CD14-positive monocyte (primary cell): ENCODE results near the gene VTN. TPM values are rescaled to one million over a fixed set of nuclear protein-coding genes. Genes with fewer than 3 reads are reported as not detected.

ENCODE experiments used
- DNase-seq, 3 donors: peaks; one replicate each; pipeline ENCODE4 v3.0.0-alpha.2; 2011 to 2022
- H2AFZ ChIP-seq: 2 replicates; pipeline ENCODE4 v1.6.0; 2012; ENCODE audit warnings: mild to moderate bottlenecking, low read depth, low read length, inconsistent platforms; ENCODE audit not compliant: insufficient read depth, poor library complexity, severe bottlenecking
- H3K27ac ChIP-seq, 2 donors: 1 replicate in 1 of 2; 2 replicates in 1 of 2; pipeline ENCODE4 v1.5.1; 2012 to 2013; ENCODE audit warnings: low read length in 2 of 2, control low read depth in 1 of 2, inconsistent platforms in 1 of 2, low read depth in 1 of 2, mild to moderate bottlenecking in 1 of 2
- H3K27me3 ChIP-seq, 2 donors: one replicate each; pipeline versions ENCODE4 v1.6.0 to v1.6.1; 2011 to 2013; ENCODE audit warnings: low read length in 2 of 2; ENCODE audit not compliant: control insufficient read depth in 2 of 2, insufficient read depth in 2 of 2
- H3K36me3 ChIP-seq, 2 donors: replicated peaks in 1 of 2; 1 replicate in 1 of 2; 2 replicates in 1 of 2; pipeline versions ENCODE4 v1.5.1 to v1.6.1; 2012 to 2013; ENCODE audit warnings: low read length in 2 of 2, control low read depth in 1 of 2, inconsistent platforms in 1 of 2, mild to moderate bottlenecking in 1 of 2; ENCODE audit not compliant: insufficient read depth in 2 of 2, control insufficient read depth in 1 of 2
- H3K4me1 ChIP-seq, 2 donors: 1 replicate in 1 of 2; 2 replicates in 1 of 2; pipeline versions ENCODE4 v1.5.1 to v1.6.1; 2012 to 2013; ENCODE audit warnings: low read length in 2 of 2, control low read depth in 1 of 2, inconsistent platforms in 1 of 2, mild to moderate bottlenecking in 1 of 2, moderate library complexity in 1 of 2; ENCODE audit not compliant: insufficient read depth in 2 of 2, control insufficient read depth in 1 of 2
- H3K4me2 ChIP-seq: replicated peaks from 2 replicates; pipeline ENCODE3; 2012; ENCODE audit warnings: low read length, moderate library complexity, mild to moderate bottlenecking; ENCODE audit not compliant: poor library complexity, severe bottlenecking; ENCODE audit errors: extremely low read depth
- H3K4me3 ChIP-seq, 3 experiments: fragments of 200-600 bp in 1 of 3; sonication (generic) in 1 of 3; replicated peaks in 1 of 3; 1 replicate in 2 of 3; 2 replicates in 1 of 3; pipeline ENCODE4 v1.5.1; 2011 to 2013; ENCODE audit warnings: low read length in 3 of 3, mild to moderate bottlenecking in 3 of 3, control low read depth in 2 of 3, low read depth in 2 of 3, inconsistent platforms in 1 of 3, moderate library complexity in 1 of 3
- H3K79me2 ChIP-seq: 2 replicates; pipeline ENCODE4 v1.6.0; 2012; ENCODE audit warnings: mild to moderate bottlenecking, control low read depth, inconsistent platforms, low read length, moderate library complexity; ENCODE audit not compliant: insufficient read depth
- H3K9ac ChIP-seq: 2 replicates; pipeline ENCODE4 v1.6.0; 2017; ENCODE audit warnings: low read length, mild to moderate bottlenecking; ENCODE audit not compliant: insufficient read depth, poor library complexity, severe bottlenecking
- H3K9me3 ChIP-seq, 2 donors: replicated peaks in 1 of 2; 1 replicate in 1 of 2; 2 replicates in 1 of 2; pipeline versions ENCODE4 v1.5.1 to v1.6.1; 2012 to 2013; ENCODE audit warnings: low read length in 2 of 2, control low read depth in 1 of 2; ENCODE audit not compliant: control insufficient read depth in 1 of 2, insufficient read depth in 1 of 2
- H4K20me1 ChIP-seq: 2 replicates; pipeline ENCODE4 v1.6.0; 2012; ENCODE audit warnings: mild to moderate bottlenecking, low read length, control low read depth, moderate library complexity; ENCODE audit not compliant: insufficient read depth
- H3K27ac Mint-ChIP-seq, 7 donors: one replicate each; pipeline ENCODE4 v1.8.0; 2020; ENCODE audit warnings: mild to moderate bottlenecking in 7 of 7, mixed read lengths in 7 of 7, moderate library complexity in 6 of 7, inconsistent platforms in 2 of 7
- H3K27me3 Mint-ChIP-seq, 3 donors: one replicate each; pipeline ENCODE4 v1.8.0; 2021 to 2022; ENCODE audit warnings: low read depth in 3 of 3, mild to moderate bottlenecking in 3 of 3, mixed read lengths in 3 of 3, moderate library complexity in 3 of 3, inconsistent platforms in 1 of 3
- H3K36me3 Mint-ChIP-seq, 2 donors: one replicate each; pipeline ENCODE4 v1.8.0; 2020; ENCODE audit warnings: mixed read lengths in 2 of 2, inconsistent platforms in 1 of 2, mild to moderate bottlenecking in 1 of 2
- H3K4me1 Mint-ChIP-seq: one replicate; pipeline ENCODE4 v1.8.0; 2020; ENCODE audit warnings: mild to moderate bottlenecking, mixed read lengths
- H3K4me3 Mint-ChIP-seq, 2 donors: one replicate each; pipeline ENCODE4 v1.8.0; 2020; ENCODE audit warnings: mild to moderate bottlenecking in 2 of 2, mixed read lengths in 2 of 2, moderate library complexity in 1 of 2
- H3K9me3 Mint-ChIP-seq, 7 donors: one replicate each; pipeline ENCODE4 v1.8.0; 2020 to 2022; ENCODE audit warnings: mixed read lengths in 7 of 7, mild to moderate bottlenecking in 6 of 7, moderate library complexity in 6 of 7, inconsistent platforms in 2 of 7
- WGBS: methylation state at CpG from one replicate; pipeline ENCODE4 v1.1.5; 2013; ENCODE audit warnings: missing lambda C conversion rate; ENCODE audit not compliant: insufficient coverage; 5-methylcytosine and 5-hydroxymethylcytosine counted together
- intact Hi-C, 2 donors: fragments of 100-400 bp; cut with micrococcal nuclease; formaldehyde crosslinking; loops; one replicate each; pipeline versions ENCODE4 v1.15.0 to v1.15.1; 2023
- polyA plus RNA-seq, 3 donors: library from polyadenylated mRNA; depleted of rRNA in 1 of 3; unstranded in 2 of 3; stranded (reverse) in 1 of 3; fragments of 300-500 nt in 2 of 3; fragments of >200 nt in 1 of 3; fragmentation: Illumina TruSeq in 2 of 3; gene quantifications; 1 replicate in 2 of 3; 2 replicates in 1 of 3; pipeline ENCODE4 v1.2.3, GENCODE V29; 2012 to 2021
- TF ChIP-seq, protein P1 (sequence below): fragments of 200-600 bp; IDR thresholded peaks from one replicate; pipeline ENCODE4 v1.8.0; 2022; ENCODE audit warnings: antibody characterized with exemption, mild to moderate bottlenecking

The VTN gene
- polyA plus RNA-seq, 3 donors = not detected

GRCh38 chr17:28415886-28416285 lies 45.8 kb upstream of the VTN start:
- Histone ChIP-seq H2AFZ (no peak overlapping the region), H3K9me3 (no peaks in the 10 kb centered on the region), H3K9ac (no peak overlapping the region), H3K79me2 (no peaks in the 10 kb centered on the region), H3K4me2 (no peak overlapping the region), H3K27ac (no peak overlapping the region), H3K36me3 (no peaks in the 10 kb centered on the region), H3K4me1 (no peaks in the 10 kb centered on the region), H4K20me1 (no peaks in the 10 kb centered on the region), H3K27me3 (no peaks in the 10 kb centered on the region), H3K4me3 (no peak overlapping the region)
- no peak overlapping the region for H3K27ac Mint-ChIP-seq
- 100% methylated on average over 2 of the region's 3 CpGs for WGBS
- no peak for DNase-seq
- H3K36me3 Mint-ChIP-seq = no peaks in the 10 kb centered on the region
- H3K9me3 Mint-ChIP-seq = no peaks in the 10 kb centered on the region
- intact Hi-C loops = loop anchor here in 1 of 2 donors (10.0 kb wide), 1 partner anchor 181 kb away; no protein-coding TSS in a partner anchor
- peaks cover 6% of the 10 kb centered on the region for H3K4me1 Mint-ChIP-seq
- H3K4me3 Mint-ChIP-seq = no peak overlapping the region
- peaks cover 4 to 11% (median 4%) of the 10 kb centered on the region in 3 donors for H3K27me3 Mint-ChIP-seq
- TF ChIP-seq, protein P1, sequence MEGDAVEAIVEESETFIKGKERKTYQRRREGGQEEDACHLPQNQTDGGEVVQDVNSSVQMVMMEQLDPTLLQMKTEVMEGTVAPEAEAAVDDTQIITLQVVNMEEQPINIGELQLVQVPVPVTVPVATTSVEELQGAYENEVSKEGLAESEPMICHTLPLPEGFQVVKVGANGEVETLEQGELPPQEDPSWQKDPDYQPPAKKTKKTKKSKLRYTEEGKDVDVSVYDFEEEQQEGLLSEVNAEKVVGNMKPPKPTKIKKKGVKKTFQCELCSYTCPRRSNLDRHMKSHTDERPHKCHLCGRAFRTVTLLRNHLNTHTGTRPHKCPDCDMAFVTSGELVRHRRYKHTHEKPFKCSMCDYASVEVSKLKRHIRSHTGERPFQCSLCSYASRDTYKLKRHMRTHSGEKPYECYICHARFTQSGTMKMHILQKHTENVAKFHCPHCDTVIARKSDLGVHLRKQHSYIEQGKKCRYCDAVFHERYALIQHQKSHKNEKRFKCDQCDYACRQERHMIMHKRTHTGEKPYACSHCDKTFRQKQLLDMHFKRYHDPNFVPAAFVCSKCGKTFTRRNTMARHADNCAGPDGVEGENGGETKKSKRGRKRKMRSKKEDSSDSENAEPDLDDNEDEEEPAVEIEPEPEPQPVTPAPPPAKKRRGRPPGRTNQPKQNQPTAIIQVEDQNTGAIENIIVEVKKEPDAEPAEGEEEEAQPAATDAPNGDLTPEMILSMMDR = no peak

DNA sequence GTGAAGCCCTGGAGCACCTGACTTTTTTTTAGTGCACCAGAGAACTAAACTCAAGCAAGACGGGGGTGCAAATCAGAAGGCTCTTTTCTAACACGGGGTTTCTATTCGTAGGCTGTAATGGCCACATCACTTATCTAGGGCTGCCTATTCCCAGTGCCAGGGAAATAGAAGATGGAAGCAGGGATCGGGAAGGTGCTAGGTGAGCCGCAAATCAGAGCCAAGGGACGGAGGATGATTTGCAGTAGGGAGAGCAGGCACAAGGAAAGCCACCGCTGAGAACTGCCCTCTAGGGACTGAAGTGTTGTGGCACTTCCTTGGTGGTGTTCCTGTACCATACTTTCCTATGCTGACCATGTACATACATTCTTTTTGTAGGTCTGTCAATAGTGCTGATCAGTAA lies 43.7 kb upstream of the VTN start:
- no peak overlapping the region for H3K27ac Mint-ChIP-seq
- no peak overlapping the region for H3K4me3 Mint-ChIP-seq
- no peaks in the 10 kb centered on the region for H3K36me3 Mint-ChIP-seq
- Histone ChIP-seq H4K20me1 (no peaks in the 10 kb centered on the region), H3K4me1 (no peaks in the 10 kb centered on the region), H3K4me3 (no peak overlapping the region), H3K79me2 (no peaks in the 10 kb centered on the region), H3K4me2 (no peak overlapping the region), H3K9me3 (no peaks in the 10 kb centered on the region), H3K27me3 (no peaks in the 10 kb centered on the region), H3K9ac (no peak overlapping the region), H3K27ac (no peak overlapping the region), H3K36me3 (no peaks in the 10 kb centered on the region), H2AFZ (no peak overlapping the region)
- H3K27me3 Mint-ChIP-seq = peaks cover 4 to 9% (median 4%) of the 10 kb centered on the region in 3 donors
- 93% methylated on average over 6 of the region's 7 CpGs for WGBS
- DNase-seq = no peak
- peaks cover 6% of the 10 kb centered on the region for H3K4me1 Mint-ChIP-seq
- TF ChIP-seq, protein P1 = no peak
- intact Hi-C loops = loop anchor here in 1 of 2 donors (10.0 kb wide), 1 partner anchor 179 kb away; no protein-coding TSS in a partner anchor
- H3K9me3 Mint-ChIP-seq = no peaks in the 10 kb centered on the region
